GM19397 (cell line): ENCODE measurements around the gene APOL2.
"Not testable (repeated sequence)": the region's sequence is repeated elsewhere in the genome, so short reads cannot be mapped to it uniquely, and the experiment has no call there.

Experiments used
- ATAC-seq: cut with Tn5 transposase; IDR thresholded peaks from one replicate; pipeline ENCODE4 v1.9.1; 2021; ENCODE audit warnings: mild to moderate bottlenecking, moderate library complexity; ENCODE audit not compliant: unreplicated experiment

The APOL2 gene

GRCh38 chr22:36202906-36203305 lies 36.4 kb downstream of the APOL2 start:
- ATAC-seq = not testable (repeated sequence)

DNA sequence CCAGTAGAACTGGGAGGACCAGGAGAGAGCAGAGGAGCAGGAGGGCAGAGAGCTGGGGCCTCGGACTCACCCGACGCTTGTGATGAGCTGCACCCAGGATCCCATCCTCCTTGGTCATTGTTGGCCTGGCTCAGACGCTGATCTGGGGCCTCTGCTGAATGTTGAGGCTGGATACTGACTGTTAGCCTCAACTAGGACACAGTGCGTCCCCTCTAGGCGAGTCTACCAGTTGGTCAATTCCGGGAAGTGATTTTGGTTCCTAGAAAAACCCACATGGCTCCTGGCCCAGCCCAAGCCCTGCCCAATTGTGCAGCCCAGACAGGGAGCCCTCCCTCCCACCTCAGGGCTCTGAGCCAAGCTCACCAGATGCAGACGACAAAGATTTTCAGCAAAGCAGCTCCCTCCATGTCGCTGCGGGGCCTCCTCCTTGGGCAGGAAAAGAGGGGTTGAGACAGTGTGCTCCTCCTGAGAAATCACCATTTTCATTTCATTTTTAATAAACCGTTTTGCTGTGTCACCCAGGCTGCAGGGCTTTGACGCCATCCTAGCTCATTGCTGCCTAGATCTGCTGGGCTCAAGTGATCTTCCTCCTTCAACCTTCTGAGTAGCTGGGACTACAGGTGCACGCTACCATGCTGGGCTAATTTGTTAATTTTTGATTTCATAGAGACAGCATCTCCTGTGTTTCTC lies 37.6 kb downstream of the APOL2 start, which contains the start of gene APOL4:
APOL4 (minus strand) TSS at position 180 of the 690 bp plus-strand sequence; CDS start at position 105, 75 bp downstream.
- ATAC-seq = no peak

DNA sequence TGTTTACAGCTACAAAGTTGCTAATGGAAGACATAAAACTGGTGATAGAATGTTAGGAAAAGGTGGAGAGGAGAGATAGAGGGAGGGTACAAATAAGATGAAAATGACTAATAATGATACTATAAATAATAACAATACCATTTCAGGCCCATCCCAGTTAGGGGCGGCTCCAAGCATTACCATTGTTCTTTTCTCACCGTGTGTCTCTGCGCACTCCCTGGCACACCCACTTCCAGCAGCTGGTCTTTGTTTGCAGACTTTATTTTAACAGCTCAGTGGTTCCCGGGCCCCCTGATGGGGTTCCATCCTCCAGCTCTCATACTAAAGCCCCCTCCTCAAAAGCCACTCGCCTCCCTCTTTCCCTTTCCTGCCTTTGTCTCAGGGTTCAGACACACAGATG lies 38.3 kb downstream of the APOL2 start:
- ATAC-seq = not testable (repeated sequence)

DNA sequence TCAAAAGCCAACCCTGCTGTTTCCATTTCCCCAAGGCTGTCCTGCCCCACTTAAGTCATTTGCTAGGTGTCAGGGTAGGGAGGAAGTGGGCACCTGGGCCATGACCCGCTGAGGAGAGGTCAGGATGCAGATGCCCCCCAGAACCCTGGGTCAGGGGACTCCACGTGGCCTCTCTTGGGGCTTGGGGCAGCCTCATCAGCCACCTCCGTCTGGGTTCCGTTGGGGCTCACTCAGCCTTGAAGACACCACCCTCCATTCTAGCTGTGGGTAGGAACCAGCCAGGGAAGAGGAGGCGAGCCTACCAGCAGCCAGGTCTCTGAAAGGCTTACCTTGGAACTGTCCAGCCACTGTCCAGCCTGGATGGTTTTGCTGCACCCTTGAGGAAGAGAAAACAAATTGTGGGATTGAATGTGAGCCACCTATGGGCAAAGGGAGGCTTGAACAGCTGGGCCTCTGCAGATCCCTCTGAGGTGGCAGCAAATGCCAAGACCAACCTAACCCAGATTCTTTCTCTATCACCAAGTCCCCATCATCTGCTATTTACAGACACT lies 40.3 kb downstream of the APOL2 start:
- ATAC-seq = no peak

DNA sequence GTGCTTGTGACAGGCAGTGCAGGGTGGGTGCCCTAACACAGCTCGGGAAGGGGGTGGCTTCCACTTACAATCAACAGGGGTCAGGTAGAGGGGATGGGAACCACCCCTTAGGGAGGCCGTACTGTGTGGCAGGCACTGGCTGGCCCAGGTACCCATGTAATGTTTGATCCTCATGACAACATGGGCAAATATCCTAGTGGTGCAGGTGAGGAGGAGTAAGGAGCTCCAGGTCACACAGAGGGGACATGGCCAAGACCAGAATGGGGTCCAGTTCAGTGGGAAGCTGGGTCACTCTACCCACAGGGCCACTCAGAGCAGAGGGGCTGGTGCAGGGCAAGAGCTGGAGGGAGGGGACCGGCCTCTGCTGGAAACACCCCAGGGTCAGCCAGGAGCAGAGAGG lies 40.8 kb downstream of the APOL2 start:
- ATAC-seq = no peak

DNA sequence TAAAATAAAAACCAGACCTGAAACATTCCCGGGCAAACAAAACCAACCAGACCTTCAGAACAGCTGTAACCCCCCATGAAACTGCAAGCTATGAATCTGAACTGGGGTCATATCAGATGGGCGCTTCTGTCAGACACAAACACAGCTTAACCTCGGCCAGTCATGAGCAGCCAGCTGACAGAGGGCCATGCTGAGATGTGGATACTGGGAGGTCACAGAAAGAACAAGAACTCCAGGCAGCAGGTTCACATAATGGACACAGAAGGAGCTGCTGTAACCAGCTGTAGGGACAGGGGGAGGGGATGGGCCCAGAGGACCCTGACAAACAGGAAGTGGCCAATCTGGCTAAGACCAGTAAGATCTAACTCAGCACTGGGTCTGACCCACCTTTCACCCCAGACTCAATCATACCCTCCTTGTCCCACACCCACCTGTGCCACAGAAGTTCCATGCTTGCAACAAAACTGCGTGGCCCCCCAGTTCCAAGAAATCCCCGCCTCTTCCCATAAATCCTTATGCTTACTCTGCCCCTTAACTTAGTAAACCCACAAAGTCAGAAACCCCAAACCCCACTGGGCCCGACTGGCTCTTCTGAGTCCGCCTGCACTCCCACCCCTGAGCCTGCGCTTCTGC lies 41.7 kb downstream of the APOL2 start:
- ATAC-seq = no peak

GRCh38 chr22:36197065-36197440 lies 42.3 kb downstream of the APOL2 start:
- no peak for ATAC-seq

- no peak for ATAC-seq
Measured at GRCh38 chr22:36196254-36197064, 42.9 kb downstream of the APOL2 start.

DNA sequence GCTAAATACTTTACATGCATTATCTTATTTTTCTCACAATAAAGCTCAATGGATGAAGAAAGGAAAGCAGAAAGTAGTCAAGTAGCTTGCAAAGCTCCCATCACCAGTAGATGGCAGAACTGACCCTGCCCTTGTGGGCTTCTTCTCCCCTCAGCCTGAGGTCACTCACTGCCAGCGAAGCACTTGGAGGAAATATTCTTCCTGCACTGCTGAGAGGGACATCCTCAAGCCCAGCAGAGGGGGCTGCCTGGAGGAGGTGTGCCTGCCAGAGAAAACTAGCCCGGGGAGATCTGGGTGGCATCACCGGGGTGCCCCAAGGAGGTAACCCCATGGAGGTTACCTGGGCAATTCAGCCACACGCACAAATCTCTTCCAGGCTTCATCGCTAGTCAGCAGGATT lies 44.4 kb downstream of the APOL2 start:
- ATAC-seq = no peak

DNA sequence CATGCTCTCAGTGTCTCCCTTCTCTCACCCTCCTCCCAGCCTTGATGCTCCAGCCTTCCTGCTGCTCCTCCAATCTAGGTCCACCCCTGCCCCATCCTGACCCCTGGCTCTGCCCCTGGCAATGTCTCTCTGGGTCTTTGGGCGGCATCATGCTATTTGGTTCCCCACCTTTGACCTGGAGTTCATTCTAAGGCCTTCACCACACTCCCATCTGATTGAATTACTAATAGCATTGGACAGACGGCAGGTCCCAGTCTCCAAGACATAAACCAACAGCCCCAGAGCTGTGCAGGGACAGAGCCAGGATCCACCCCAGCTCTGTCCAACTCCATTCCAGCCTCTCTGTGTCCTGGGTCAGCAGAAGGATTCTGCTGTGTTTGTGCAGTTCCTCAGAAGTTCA lies 44.9 kb downstream of the APOL2 start:
- ATAC-seq = no peak

GRCh38 chr22:36193577-36193976 lies 45.8 kb downstream of the APOL2 start:
- ATAC-seq = no peak

GRCh38 chr22:36193171-36193570 lies 46.2 kb downstream of the APOL2 start:
- ATAC-seq = no peak

GRCh38 chr22:36192542-36192941 lies 46.8 kb downstream of the APOL2 start:
- no peak for ATAC-seq

DNA sequence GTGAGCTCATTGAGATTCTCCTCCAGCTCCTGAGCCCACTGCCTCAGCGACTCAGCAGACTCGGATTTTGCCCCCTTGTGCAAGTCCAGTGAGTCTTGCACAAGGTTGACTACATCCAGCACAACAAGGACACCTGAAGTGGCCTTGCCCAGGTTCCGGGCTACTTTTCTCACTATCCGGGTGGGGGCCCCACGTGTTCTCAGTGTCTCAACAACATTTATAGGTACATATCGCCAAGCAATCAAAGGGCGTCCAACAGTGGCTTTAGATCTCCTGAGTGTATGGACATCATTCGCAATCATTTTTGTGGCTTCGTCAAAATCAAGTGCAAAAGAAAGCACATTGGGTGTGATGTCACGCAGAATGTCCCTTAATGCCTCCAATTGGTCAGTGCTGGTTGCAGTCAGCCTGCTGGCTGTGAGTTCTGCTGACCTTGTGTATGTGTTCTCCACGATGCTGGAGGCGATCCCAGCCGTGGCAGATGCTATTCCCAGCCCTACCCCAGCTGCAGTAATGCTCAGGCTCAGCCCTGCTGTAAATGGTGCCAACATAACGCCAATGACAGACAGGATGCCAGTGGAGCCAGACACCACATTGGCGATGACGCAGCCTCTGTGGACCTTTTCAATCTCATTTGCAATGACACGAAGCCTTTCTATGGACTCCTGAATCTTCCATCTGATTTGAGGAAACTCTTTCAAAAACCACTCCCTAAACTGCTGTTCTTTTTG lies 48.1 kb downstream of the APOL2 start:
- no peak for ATAC-seq

DNA sequence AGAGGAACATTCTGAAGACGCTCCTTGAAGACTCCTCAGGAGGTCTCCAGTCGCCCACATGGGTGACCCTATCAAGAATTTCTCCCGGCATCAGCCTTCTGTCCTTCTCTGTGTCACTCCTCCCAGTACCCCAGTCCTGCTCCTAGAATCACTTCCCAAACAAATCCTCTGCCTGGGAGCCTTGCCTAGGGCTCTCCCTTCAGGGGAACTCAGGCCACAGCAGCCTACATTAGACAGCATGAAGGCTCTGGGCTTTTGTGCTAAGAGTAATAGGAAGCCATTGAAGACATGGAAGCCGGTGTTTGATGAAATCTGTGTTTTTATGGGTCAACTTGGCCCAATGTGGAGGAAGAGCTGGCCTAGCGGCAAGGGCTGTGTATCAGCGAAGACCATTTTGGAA lies 51.5 kb downstream of the APOL2 start:
- ATAC-seq = not testable (repeated sequence)

- no peak for ATAC-seq
Measured at GRCh38 chr22:36185828-36186624, 53.3 kb downstream of the APOL2 start.

DNA sequence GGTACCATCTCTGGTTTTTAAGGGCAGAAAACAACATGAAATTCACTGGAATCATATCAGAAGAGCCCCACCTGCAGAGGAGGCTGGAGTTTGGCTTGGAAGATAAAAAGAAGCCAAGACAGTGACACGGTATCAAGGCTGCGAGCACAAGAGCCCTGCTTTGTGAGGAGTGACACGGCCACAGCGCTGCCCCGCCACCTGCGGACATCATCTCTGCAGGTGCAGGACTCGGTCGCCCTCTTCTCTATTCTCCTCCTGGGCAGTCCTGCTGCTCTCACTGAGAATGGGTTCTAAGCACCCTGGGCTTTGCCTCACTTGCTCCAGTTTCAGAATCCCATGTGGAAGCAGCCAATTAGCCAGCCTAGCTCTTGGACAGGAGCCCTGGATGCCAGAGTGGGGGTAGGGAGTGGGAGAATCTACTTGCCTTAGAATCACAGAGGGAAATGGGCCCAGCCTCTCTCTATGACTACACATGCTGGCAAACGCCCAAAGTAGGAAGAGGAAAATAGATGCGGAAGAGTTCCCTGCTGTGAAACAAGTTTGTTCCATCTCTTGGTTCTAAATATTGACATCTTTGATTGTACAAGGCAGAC lies 54.8 kb downstream of the APOL2 start:
- no peak for ATAC-seq

DNA sequence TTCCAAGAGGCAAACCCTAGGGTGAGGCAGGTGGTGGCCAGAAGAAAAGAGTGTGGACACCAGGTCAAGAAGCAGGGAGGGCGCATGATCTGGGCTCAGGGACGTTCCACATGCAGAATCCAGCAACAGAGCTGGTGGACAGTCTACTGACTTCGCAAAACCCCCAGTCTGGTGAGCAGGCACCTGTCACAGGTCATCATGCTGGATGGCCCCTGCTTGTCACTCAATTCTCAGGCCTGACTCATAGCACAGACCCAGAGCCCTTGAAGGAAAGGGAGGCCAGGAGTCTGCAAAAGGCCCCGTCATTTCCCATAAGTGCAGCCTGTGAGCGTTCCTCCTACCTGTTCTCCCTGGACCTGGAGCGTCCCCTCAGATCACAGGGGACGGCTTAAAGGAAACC lies 55.9 kb downstream of the APOL2 start:
- ATAC-seq = no peak

DNA sequence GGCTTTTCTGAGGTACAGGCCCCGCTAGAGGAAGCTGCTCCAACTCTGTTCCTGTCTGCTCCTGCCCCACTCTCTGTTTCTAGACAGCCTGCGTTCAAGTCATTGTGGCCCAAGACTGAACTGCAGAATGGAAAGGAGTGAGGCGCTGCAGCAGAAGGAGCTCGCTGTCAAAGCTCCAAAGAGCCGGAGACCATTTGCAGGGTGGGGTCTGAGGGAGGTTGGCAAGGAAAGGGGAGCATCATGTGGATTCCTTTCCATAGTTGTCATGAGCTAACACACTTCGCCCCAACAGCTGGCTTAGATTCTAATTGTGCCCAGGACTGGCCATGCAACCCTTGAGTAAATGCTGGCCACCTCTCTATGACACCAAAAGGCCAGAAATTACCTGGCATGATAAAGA lies 56.5 kb downstream of the APOL2 start:
- ATAC-seq = no peak

- ATAC-seq = no peak
Measured at GRCh38 chr22:36182056-36182455, 57.3 kb downstream of the APOL2 start.
